PC-3 (cell line): ENCODE measurements around the gene CERS5.

Experiments
- CTCF ChIP-seq: fragments of 300-600 bp; sonication (generic); conservative IDR thresholded peaks from 2 replicates; pipeline ENCODE4 v1.5.1; 2017; ENCODE audit warnings: antibody characterized with exemption, low read depth, mild to moderate bottlenecking, low read length
- EZH2 ChIP-seq: fragments of 300-600 bp; sonication (generic); IDR thresholded peaks from one replicate; pipeline ENCODE4 v1.6.1; 2017; ENCODE audit warnings: antibody characterized with exemption, mild to moderate bottlenecking, low read length; ENCODE audit not compliant: unreplicated experiment
- EZH2phosphoT487 ChIP-seq: fragments of 300-600 bp; sonication (generic); IDR thresholded peaks from 2 replicates; pipeline ENCODE4 v1.6.1; 2018; ENCODE audit warnings: mild to moderate bottlenecking, antibody characterized with exemption, low read length, borderline replicate concordance

- TF ChIP-seq CTCF (no peak), EZH2phosphoT487 (no peak), EZH2 (no peak)
Measured at GRCh38 chr12:50145439-50145838, 21.7 kb downstream of the CERS5 start.
